ENCODE results near the gene SEZ6.

The SEZ6 gene

GRCh38 chr17:29005936-29006511 lies at the start of gene SEZ6:
TSS of gene SEZ6 (minus strand) at chr17:29006033. CDS start at chr17:29005869, 164 bp downstream.
- DNase-seq: peak; percentile 84

- no peak for DNase-seq
These were observed 49.0 kb upstream of the SEZ6 start for GRCh38 chr17:29054835-29055234.

- no peak for DNase-seq
These were observed 45.9 kb upstream of the SEZ6 start for GRCh38 chr17:29051731-29052130.

GRCh38 chr17:29051194-29051593 lies 45.4 kb upstream of the SEZ6 start:
- no peak for DNase-seq

- no peak for DNase-seq
These were observed 44.3 kb upstream of the SEZ6 start for GRCh38 chr17:29050176-29050575.

- DNase-seq: no peak
These were observed 43.8 kb upstream of the SEZ6 start for GRCh38 chr17:29049541-29050145.

GRCh38 chr17:29048440-29049368 lies 42.9 kb upstream of the SEZ6 start:
- no peak for DNase-seq

DNA sequence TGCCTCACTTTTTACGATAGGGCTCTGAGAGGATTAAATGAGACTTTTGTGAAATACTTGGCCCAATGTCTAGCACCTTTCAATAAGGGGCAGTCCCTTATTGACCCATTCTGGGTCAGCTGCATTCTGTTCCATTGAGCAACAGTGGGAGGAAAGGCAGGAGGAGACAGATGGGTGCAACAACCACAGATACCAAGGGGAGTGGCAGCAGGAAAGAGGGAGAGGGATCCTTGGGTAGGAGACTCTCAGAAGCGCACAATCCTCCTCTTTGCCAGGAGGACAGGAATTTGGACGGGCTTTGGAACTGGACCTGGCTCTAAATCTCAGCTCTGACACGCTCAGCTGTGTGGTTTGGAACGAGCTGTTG lies 40.6 kb upstream of the SEZ6 start:
- DNase-seq: no peak

GRCh38 chr17:29045734-29046472 lies 40.1 kb upstream of the SEZ6 start:
- DNase-seq: no peak

DNA sequence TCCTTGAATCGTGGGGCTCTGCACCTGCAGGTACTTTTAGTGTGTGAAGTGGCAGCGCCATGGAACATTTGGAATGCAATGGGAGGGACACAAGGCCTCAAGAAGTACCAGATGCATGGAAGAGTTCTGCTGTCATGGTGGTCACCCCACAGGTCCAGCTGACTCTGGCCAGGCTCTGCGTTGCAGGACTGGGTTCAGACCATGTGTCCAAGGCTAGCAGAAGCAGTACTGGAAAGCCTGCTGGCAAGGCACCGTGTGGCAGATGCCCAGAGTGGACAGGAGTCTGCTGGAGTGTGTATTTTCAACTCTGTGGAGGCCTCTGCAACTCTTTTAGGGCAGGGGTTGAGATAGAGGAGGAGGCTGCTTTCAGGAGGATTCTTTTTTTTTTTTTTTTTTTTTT lies 39.2 kb upstream of the SEZ6 start:
- DNase-seq: no peak

GRCh38 chr17:29043539-29044145 lies 37.8 kb upstream of the SEZ6 start:
- no peak for DNase-seq

DNA sequence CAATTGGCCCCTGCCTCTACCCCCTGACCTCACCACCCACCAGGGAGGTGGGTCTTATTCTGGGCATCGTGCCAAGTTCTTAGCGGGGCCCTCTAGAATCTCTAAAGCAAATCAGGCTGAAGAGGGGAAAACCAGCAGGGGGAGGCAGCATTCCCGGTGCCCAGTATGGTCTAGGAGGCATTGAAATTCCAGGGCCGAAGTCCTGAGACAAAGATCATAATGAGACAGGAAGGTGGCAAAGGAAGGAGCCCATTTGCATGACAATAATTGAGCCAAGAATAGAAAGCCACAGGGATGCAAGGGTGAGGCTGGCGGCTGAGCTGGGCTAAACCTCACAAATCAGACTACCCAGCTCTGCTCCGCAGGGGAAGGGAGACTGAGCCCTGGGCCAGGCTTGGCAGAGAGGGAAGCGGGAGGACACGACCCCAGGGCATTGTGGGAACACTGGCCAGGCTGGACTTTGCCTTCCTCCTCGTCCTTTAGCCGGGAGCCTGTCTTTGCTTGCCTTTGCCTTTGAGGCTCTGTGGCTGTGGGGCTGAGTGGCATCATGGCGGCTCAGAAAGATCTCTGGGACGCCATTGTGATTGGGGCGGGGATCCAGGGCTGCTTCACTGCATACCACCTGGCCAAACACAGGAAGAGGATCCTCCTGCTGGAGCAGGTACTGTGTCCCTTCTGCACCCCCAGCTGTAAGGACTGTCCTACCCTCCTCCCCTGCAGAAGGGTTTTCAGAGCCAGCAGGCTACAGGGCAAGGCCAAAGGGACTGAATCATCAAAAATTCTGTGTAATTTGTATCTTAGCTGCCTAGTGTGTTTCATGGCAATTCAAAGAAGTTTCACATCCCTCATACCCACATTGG lies 37.1 kb upstream of the SEZ6 start, which contains the start of gene PIPOX:
Gene PIPOX (plus strand): TSS at position 463 of the 860 bp plus-strand sequence. CDS start 85 bp downstream, at position 548.
- peak; percentile 47 for DNase-seq

- DNase-seq: no peak
These were observed 36.3 kb upstream of the SEZ6 start for GRCh38 chr17:29042026-29042678.

DNA sequence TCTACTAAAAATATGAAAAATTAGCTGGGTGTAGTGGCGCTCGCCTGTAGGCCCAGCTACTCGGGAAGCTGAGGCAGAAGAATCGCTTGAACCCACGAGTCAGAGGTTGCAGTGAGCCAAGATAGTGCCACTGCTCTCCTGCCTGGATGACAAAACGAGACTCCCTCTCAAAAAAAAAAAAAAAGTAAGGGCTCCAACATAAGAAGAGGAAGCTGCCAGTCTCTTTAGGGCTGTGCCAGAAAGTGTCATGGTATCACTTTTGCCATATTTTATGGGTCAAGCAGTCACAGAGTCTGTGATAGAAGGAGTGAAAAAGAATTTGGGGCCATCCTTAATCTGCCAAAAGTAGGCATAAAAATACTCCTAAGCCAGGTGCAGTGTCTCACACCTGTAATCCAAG lies 35.7 kb upstream of the SEZ6 start:
- DNase-seq: no peak

DNA sequence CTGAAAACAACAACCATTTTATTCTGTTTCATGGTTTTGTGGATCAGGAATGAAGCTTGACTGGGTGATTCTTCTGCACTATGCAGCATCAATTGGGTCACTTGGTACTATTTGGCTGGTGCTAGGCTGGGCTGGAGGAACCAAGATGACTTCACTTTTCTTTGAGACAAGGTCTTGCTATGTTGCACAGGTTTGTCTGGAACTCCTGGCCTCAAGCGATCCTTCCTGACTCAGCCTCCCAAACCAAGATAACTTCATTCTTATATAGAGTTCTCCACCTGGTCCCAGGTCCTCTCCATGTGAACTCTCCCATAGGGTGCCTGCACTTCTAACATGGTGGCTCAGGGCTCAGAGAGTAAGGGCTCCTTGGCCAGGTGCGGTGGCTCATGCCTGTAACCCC lies 35.3 kb upstream of the SEZ6 start:
- no peak for DNase-seq

DNA sequence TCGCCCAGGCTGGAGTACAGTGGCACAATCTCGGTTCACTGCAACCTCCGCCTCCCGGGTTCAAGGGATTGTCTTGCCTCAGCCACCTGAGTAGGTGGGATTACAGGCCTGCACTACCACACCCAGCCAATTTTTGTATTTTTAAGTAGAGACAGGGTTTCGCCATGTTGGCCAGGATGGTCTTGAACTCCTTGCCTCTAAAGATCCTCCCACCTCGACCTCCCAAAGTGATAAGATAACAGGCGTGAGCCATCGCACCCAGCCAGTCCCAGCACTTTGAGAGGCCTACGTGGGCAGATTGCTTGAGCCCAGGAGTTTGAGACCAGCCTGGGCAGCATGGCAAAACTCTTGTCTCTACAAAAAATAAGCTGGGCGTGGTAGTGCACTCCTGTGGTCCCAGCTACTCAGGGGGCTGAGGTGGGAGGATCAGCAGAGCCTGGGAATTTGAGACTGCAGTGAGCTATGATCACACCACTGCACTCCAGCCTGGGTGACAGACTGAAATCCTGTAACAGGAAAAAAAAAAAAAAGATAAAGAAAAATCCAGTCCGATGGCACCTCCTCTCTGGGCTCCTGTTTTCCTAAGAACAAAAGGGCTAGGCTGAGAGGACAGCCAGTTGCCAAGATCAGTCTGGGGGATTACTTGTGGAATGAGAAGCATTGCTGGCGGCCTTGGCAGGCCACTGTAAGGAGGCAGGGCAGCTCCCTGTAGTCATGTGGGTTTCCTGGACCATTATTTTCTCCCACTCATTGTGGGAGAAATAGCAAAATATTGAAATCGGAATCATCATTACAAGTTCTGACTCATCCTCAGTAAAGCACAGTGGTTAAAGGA lies 34.1 kb upstream of the SEZ6 start:
- DNase-seq: no peak

- DNase-seq: no peak
These were observed 32.4 kb upstream of the SEZ6 start for GRCh38 chr17:29038085-29038795.

GRCh38 chr17:29037739-29038084 lies 31.9 kb upstream of the SEZ6 start:
- no peak for DNase-seq

DNA sequence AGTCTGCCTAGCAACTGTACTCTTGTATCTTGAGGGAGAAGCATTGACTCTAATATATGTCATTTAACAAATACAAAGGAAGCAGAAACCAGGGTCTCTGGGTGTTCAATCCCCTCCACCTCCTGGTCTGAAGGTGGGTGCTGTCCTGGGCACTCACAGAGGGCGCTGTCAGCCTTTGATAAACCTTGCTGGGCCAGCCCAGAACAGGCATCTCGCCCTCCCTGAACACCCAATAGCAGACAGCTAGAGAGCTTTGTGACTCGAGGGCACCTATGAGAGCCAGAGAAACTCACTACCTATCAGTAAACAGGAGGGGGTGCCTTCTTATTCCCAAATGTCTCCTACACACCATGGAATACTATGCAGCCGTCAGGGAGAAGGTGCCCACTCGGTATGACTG lies 30.8 kb upstream of the SEZ6 start:
- no peak for DNase-seq

DNA sequence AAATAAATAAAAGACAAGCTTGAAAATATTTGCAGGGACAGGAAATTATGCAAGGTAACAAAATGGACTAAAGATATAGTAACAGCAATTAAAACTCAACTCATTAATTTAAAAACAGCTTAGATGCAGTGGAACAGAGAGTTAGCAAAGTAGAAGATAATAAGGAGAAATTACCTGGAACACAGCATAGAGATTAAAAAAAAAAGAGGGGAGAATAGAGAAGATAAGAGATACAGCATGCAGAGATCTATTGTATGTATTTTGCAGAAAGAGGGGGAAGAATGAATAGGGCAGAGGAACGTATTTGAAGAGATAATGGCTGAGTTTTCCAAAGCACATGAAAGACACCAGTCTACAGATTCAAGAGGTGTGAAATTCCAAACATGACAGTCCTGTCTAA lies 28.7 kb upstream of the SEZ6 start:
- DNase-seq: no peak

Measured in hematopoietic multipotent progenitor cell treated with erythropoietin and hydrocortisone succinate and interleukin-3 and kit ligand, for 6 days (in vitro differentiated cells).